GM19397 (cell line): ENCODE measurements around the gene ERC1.
"Not testable (repeated sequence)": the region's sequence is repeated elsewhere in the genome, so short reads cannot be mapped to it uniquely, and the experiment has no call there.

ENCODE experiments used
- ATAC-seq: cut with Tn5 transposase; IDR thresholded peaks from one replicate; pipeline ENCODE4 v1.9.1; 2021; ENCODE audit warnings: mild to moderate bottlenecking, moderate library complexity; ENCODE audit not compliant: unreplicated experiment

Gene ERC1

GRCh38 chr12:1344245-1344644 lies 353.2 kb downstream of the ERC1 start:
- no peak for ATAC-seq

- ATAC-seq = no peak
Observed at GRCh38 chr12:1346126-1346525, 355.1 kb downstream of the ERC1 start.

- ATAC-seq = no peak
Observed at GRCh38 chr12:1347294-1347693, 356.3 kb downstream of the ERC1 start.

DNA sequence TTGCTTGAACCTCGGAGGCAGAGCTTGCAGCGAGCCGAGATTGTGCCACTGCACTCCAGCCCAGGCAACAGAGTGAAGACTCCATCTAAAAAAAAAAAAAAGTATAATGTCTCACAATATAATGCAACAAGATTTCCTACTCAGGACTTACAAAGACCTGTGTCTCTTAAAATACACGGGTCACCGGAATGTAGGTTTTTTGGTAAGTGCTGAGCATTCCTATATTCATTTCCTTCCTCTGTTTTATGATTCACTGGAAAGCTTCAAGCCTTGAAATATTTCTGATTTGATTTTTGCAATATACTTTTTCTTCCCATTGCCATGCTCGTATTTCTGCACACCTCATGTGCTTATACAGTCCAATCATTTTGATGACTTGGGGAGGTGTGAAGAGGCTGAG lies 357.6 kb downstream of the ERC1 start:
- no peak for ATAC-seq

DNA sequence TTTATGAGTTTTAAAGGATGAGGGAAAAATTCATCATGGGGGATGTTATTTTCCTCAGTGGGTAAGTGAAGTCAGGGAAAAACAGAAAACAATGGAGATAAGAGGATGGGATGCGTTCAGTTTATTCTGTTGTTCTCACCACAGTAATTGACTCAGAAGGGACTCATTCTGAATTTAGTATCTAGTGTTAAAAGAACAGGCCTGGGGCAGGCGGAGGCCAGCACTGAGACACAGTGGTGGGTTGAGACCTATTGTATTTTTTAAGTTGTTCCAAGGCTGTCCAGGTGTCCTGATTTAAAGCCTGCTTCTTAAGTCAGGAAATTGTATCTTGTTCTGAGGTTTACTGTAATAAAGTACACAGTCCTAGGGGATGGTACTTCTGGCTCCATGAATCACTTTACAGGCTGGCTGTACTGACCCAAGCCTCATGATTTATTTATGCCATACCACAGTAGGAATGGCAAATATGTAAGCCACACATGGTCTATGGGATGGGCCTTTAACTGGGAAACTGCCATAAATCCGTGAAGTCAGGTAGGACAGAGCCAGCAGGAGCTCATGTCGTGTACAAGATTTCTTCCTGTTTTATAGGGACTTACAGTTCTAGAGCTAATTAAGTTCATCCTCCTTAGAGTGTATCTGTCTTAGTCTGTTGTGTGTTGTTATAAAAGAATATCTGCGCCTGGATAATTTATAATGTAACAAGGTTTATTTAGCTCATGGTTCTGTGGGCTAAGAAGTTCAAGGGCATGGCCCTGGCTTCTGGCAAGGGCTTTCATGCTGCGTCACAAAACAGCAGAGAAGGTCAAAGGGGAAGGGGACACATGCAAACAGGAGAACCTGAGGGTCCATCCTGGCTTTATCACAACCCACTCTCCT lies 359.3 kb downstream of the ERC1 start:
- no peak for ATAC-seq

DNA sequence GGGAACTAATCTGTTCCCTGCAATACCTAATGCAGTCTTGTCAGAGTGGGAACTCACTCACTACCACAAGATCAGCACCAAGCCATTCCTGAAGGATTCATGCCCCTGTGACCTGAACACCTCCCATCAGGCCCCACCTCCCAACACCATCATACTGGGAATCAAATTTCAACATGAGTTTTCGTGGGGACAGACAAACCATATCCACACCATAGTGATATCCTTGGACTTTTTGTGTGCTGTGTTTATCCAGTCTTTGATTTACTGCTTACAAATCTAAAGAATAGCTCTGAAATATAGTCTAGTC lies 359.9 kb downstream of the ERC1 start:
- no peak for ATAC-seq

DNA sequence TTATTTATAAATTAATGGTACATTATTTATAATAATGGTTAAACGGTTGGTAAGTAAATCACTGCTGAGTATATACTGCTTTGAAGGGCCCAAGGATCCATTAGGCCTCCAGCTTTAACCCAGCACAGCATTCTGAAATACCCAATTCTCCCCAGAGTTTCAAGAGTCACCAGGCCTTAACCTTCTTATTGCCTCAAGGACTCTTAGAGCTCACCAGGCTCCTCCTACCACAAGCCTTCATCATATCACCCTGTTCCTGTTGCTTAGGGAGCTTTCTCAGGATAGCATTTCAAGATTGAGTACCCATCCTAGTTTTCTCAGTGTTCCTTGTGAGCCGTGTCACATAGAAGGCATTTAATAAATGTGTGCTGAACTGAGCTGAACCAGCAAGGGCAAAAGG lies 360.9 kb downstream of the ERC1 start:
- ATAC-seq = no peak

GRCh38 chr12:1353451-1353850 lies 362.4 kb downstream of the ERC1 start:
- ATAC-seq = no peak

DNA sequence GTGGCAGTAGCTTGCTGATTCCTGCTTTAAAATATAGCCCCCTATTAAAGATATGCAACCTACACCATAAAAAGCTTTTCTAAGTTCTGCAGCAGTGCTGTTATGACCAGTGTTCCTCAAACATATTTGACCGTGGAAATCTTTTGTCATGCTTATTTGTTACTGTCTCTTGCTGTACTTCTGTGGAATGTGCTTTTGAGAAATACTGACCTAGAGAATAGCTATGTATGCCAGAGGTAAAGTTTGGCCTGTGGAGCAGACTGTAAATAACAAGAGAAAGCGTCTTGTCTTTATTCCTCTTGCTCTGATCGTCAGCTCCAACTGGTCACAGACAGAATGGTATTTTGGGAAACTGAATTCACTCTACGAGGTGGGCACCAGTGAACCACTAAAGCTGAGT lies 364.4 kb downstream of the ERC1 start:
- ATAC-seq = no peak

- not testable (repeated sequence) for ATAC-seq
Observed at GRCh38 chr12:1355871-1356270, 364.8 kb downstream of the ERC1 start.

- ATAC-seq = no peak
Observed at GRCh38 chr12:1356285-1356684, 365.3 kb downstream of the ERC1 start.

GRCh38 chr12:1357171-1357570 lies 366.1 kb downstream of the ERC1 start:
- ATAC-seq = no peak

DNA sequence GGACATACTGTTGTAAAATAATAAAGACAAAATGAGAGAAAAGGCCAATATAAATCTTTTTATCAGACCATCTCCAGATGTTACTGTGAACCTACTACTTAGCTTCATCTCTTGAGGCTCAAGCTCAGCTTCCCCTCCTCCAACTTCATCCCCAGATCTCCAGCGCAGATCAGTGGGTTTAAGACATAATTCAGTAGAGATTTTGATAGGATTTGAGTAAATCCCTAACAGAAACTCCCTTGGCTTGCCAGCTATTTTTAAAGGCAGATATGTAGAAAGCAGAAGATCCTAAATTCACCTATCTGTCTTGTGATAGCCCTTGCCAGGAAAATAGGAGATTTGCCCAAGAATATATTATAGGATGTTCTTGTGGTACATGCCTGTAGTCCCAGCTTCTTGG lies 366.7 kb downstream of the ERC1 start:
- ATAC-seq = no peak

DNA sequence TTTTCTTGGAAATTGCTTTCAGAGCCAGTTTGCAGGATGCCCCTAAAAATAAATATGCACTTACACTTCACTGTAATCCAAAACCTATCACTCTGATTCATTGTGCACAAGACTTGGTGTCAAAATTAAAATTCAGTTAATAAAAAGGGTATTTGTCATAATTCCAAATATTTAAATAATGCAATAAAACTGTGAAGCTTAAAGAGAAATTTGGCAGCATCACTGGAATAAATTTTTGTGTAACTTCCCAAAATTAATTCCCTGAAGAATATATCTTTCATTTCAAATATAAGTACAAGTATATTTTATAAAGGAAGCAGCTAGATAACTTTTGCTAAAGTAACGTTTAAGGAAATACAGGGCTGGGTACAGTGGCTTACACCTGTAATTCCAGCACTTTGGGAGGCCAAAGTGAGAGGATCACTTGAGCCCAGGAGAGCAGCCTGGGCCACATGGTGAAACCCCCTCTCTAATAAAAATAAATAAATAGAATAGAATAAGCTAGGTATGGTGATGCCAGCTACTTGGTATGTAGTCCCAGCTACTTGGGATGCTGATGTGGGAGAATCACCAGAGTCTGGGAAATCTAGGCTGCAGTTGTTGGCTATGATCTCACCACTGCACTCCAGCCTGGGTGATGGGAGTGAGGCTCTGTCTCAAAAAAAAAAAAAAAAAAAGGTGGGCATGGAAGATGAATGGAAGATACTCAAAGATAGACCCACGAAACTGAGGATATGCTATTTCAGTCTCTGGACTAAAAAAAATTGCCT lies 369.6 kb downstream of the ERC1 start:
- ATAC-seq = no peak

DNA sequence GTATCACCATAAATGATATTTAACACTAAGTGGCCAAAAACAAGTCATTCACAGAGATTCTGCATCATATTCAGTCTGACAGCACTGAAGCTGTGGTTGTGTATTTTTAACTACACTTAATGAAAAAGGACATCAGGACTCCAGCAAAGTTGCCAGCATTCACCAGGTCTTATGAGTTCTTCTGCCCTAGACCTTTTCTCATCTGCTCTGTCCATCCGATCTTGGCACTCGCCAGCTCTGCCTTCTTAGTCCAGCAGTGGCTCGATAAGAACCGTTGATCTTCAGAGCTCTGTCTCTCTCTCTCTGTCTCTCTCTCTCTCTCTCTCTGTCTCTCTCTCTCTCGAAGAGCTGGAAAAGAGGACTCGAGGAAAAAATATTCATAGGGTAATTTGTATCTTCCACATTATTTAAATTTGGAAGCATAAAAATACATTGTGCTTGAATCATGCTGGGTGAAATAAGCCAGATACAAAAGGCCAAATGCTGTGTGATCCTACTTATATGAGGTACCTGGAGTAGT lies 371.2 kb downstream of the ERC1 start:
- no peak for ATAC-seq

- no peak for ATAC-seq
Observed at GRCh38 chr12:1365703-1366102, 374.7 kb downstream of the ERC1 start.

- no peak for ATAC-seq
Observed at GRCh38 chr12:1367331-1368291, 376.6 kb downstream of the ERC1 start.

GRCh38 chr12:1369460-1369859 lies 378.4 kb downstream of the ERC1 start:
- ATAC-seq = no peak

- ATAC-seq = no peak
Observed at GRCh38 chr12:1369938-1370500, 379.0 kb downstream of the ERC1 start.

DNA sequence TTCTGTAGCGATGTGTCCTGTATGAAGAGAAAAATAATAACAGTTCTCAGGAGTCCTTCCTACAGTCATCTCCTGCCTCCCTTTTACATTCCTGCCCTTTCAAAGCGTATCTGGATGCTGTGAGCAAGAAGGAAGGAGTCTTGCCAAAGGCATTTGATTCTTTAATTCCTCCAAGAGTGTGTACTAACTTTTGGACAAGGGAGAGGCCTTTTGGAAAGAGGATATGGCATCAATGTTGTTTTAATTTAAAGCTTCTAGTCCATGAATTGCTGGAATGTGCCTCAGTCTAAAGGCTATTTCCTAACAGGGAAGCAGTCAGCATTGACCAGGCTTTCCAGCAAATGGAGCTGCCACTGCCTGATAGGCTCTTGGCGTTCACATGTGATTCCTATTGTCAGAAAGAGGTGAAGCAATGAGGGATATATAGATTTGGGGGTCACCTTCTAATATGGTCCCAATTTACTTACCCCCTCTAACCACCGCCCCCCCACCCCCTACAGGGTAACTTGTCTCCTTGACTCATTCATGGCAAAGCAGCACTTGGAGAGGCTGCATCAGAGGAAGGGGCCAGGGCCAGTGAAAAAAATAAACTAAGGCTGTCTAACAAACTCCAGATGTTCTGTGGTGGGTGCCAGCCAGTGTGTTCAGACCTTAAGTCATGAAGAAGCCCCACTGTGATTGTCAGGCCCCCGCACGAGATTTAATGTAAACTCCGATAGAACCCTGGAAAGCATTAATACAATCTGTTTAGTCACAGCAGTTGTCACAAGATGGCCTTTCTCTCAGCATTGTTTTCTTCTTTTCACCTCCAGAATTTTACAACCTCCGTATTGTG lies 383.1 kb downstream of the ERC1 start:
- no peak for ATAC-seq
